ENCODE measurements around the gene THAP7. TPM values are rescaled to one million over a fixed set of nuclear protein-coding genes. Genes with fewer than 3 reads are reported as not detected.

THAP7 gene
- total and polyA plus RNA-seq, 2 of the 4 experiments (the other 2 are of a cell fraction) = 14.2 to 19.8 TPM

DNA sequence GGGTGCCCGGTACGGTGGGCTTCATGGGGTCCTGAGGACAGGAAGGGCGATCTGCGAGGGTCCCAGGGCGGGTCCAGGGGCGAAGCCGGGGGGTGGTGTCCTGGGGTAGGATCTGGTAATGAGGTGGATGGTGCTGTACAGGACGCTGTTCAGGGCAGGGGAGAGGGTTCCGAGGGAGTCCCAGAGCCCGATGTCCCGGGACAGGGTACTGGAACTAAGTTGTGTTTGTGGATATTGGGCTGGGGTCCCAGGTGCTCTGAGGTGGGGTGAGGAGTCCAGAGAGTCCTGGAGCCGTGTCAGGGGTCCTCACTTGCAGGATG, 19.4 kb downstream of the THAP7 start:
- dilution Hi-C loops (cut with HindIII; ENCODE audit: low sequenced_read_pairs, unreplicated experiment) (no loop called here), in situ Hi-C loops (cut with MboI; ENCODE audit: low sequenced_read_pairs) (no loop called here), intact Hi-C loops (cut with micrococcal nuclease) (loop anchor here (1.0 to 2.0 kb wide), 2 partner anchors 98 to 178 kb away; no protein-coding TSS in a partner anchor)
- DNase-seq = no peak
- H2BK5ac ChIP-seq (ENCODE audit: low read depth, low read length, poor library complexity, severe bottlenecking) = peak overlapping the region; percentile 67
- H3K4me3 ChIP-seq (ENCODE audit: insufficient read depth, low read depth, low read length) = peak overlapping the region; percentile 87
- POLR2A ChIA-PET (ENCODE audit: unreplicated experiment) = interaction anchor here (0.7 to 1.3 kb wide), 3 partner anchors 10 to 111 kb away, joined by 3 to 7 read pairs (median 6); no protein-coding TSS in a partner anchor
- H3K9ac ChIP-seq (ENCODE audit: low read depth, low read length) = peak overlapping the region; percentile 93
- peaks cover 25 to 46% of the 10 kb centered on the region in 2 experiments for H3K79me1 ChIP-seq (ENCODE audit: low read depth in 1 of 2, low read length in 2 of 2)
- H3K14ac ChIP-seq (replicated peaks; ENCODE audit: low read depth, low read length) = peak overlapping the region; percentile 92
- H3K4me1 ChIP-seq (ENCODE audit: control insufficient read depth, insufficient read depth, low read length) = peaks cover 11% of the 10 kb centered on the region
- peaks cover 17% of the 10 kb centered on the region for H3K36me3 ChIP-seq (ENCODE audit: control insufficient read depth, insufficient read depth, low read length)
- H4K8ac ChIP-seq (ENCODE audit: low read depth in 2 of 2, low read length in 2 of 2) = peak overlapping the region; percentile 85 to 96
- no peak overlapping the region for H3K18ac ChIP-seq (ENCODE audit: low read depth, low read length)
- no peak overlapping the region for H2BK20ac ChIP-seq (ENCODE audit: low read depth, low read length)
- 6% methylated on average over 7 of the region's 12 CpGs; no CpG with 5 or more reads in 1 of the 2 experiments for WGBS, 2 experiments (ENCODE audit: extremely low coverage in 2 of 2, insufficient read length in 1 of 2)
- H3K27ac ChIP-seq (ENCODE audit: insufficient read depth, low read length) = peak overlapping the region; percentile 75
- H4K20me1 ChIP-seq (ENCODE audit: insufficient read depth, low read length) = no peaks in the 10 kb centered on the region
- H2AK5ac ChIP-seq (ENCODE audit: low read depth, low read length) = peak overlapping the region; percentile 89
- peak overlapping the region; percentile 89 for H3K4me2 ChIP-seq (ENCODE audit: low read depth, low read length)
- peak; percentile 30 for ATAC-seq (ENCODE audit: low read depth)
- peak overlapping the region; percentile 84 for H3K23ac ChIP-seq (ENCODE audit: low read depth, low read length)
- H3K56ac ChIP-seq (ENCODE audit: extremely low read depth, insufficient read depth, low read length) = peak overlapping the region; percentile 73; the same call in 1 of the 2 replicates
- H2AFZ ChIP-seq (replicated peaks; ENCODE audit: low read length, poor library complexity) = peak overlapping the region; percentile 99
- peaks cover 10% of the 10 kb centered on the region for H3K9me3 ChIP-seq (ENCODE audit: control insufficient read depth, insufficient read depth, low read length)
- no TSS peak for BruUV-seq (replicated peaks)
- no peaks in the 10 kb centered on the region for H3K27me3 ChIP-seq (ENCODE audit: control insufficient read depth, insufficient read depth, low read length)
- peaks cover 28% of the 10 kb centered on the region for H3K9me1 ChIP-seq (ENCODE audit: insufficient read depth, low read length)
- H3K4ac ChIP-seq (ENCODE audit: low read depth, low read length) = peak overlapping the region; percentile 88
- peak overlapping the region; percentile 84 for H4K91ac ChIP-seq (ENCODE audit: insufficient read depth, low read depth, low read length)
- CTCF ChIA-PET = interaction anchor here (0.6 to 1.1 kb wide), 3 partner anchors 17 to 798 kb away, joined by 3 to 4 read pairs (median 3); no protein-coding TSS in a partner anchor
- H2BK15ac ChIP-seq (ENCODE audit: low read depth, low read length) = peak overlapping the region; percentile 15; the same call in 1 of the 3 replicates
- peak overlapping the region; percentile 48 for H4K5ac ChIP-seq (ENCODE audit: low read depth, low read length)
- TF ChIP-seq CHD1 (IDR thresholded peaks at IDR 0.05; ENCODE audit: low read depth, low read length) (no peak), RFX5 (IDR thresholded peaks at IDR 0.05; ENCODE audit: low read depth, low read length) (no peak), POLR2A (IDR thresholded peaks at IDR 0.05; ENCODE audit: low read depth, low read length) (no peak), RAD21 (IDR thresholded peaks at IDR 0.05; ENCODE audit: low read length) (no peak), MAZ (IDR thresholded peaks at IDR 0.05; ENCODE audit: borderline replicate concordance, low read depth, low read length) (no peak), CEBPB (IDR thresholded peaks at IDR 0.05; ENCODE audit: low read depth, low read length) (no peak), MAFK (IDR thresholded peaks at IDR 0.05; ENCODE audit: low read depth, low read length) (no peak), FOS (IDR thresholded peaks at IDR 0.05; ENCODE audit: low read depth, low read length) (no peak), BHLHE40 (IDR thresholded peaks at IDR 0.05; ENCODE audit: low read depth, low read length) (no peak), NFE2L2 (IDR thresholded peaks at IDR 0.05; ENCODE audit: low read depth, low read length) (no peak), SMC3 (IDR thresholded peaks at IDR 0.05; ENCODE audit: low read depth, low read length) (no peak), RCOR1 (IDR thresholded peaks at IDR 0.05; ENCODE audit: insufficient replicate concordance, low read length) (no peak), MXI1 (IDR thresholded peaks at IDR 0.05; ENCODE audit: borderline replicate concordance, low read depth, low read length) (no peak)
- TF ChIP-seq, protein P1, sequence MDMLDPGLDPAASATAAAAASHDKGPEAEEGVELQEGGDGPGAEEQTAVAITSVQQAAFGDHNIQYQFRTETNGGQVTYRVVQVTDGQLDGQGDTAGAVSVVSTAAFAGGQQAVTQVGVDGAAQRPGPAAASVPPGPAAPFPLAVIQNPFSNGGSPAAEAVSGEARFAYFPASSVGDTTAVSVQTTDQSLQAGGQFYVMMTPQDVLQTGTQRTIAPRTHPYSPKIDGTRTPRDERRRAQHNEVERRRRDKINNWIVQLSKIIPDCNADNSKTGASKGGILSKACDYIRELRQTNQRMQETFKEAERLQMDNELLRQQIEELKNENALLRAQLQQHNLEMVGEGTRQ (IDR thresholded peaks at IDR 0.05; ENCODE audit: low read depth, low read length) = no peak
- TF ChIP-seq, protein P2, sequence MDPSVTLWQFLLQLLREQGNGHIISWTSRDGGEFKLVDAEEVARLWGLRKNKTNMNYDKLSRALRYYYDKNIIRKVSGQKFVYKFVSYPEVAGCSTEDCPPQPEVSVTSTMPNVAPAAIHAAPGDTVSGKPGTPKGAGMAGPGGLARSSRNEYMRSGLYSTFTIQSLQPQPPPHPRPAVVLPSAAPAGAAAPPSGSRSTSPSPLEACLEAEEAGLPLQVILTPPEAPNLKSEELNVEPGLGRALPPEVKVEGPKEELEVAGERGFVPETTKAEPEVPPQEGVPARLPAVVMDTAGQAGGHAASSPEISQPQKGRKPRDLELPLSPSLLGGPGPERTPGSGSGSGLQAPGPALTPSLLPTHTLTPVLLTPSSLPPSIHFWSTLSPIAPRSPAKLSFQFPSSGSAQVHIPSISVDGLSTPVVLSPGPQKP (IDR thresholded peaks at IDR 0.05; ENCODE audit: borderline replicate concordance, low read depth, low read length) = no peak
- TF ChIP-seq, protein P3, sequence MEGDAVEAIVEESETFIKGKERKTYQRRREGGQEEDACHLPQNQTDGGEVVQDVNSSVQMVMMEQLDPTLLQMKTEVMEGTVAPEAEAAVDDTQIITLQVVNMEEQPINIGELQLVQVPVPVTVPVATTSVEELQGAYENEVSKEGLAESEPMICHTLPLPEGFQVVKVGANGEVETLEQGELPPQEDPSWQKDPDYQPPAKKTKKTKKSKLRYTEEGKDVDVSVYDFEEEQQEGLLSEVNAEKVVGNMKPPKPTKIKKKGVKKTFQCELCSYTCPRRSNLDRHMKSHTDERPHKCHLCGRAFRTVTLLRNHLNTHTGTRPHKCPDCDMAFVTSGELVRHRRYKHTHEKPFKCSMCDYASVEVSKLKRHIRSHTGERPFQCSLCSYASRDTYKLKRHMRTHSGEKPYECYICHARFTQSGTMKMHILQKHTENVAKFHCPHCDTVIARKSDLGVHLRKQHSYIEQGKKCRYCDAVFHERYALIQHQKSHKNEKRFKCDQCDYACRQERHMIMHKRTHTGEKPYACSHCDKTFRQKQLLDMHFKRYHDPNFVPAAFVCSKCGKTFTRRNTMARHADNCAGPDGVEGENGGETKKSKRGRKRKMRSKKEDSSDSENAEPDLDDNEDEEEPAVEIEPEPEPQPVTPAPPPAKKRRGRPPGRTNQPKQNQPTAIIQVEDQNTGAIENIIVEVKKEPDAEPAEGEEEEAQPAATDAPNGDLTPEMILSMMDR (conservative IDR thresholded peaks at IDR 0.05; ENCODE audit: low read depth, low read length) = no peak
- peak overlapping the region; percentile 24; the same call in 1 of the 2 replicates for H2BK120ac ChIP-seq (ENCODE audit: low read depth, low read length)
- H2AK9ac ChIP-seq (replicated peaks; ENCODE audit: low read depth, low read length, poor library complexity) = peak overlapping the region; percentile 98
